DND-41 (cell line): ENCODE results near the gene PRRC2B.
"Not testable (repeated sequence)": the region's sequence is repeated elsewhere in the genome, so short reads cannot be mapped to it uniquely, and the experiment has no call there.

Experiments
- EZH2 ChIP-seq: IDR thresholded peaks from 3 replicates; pipeline ENCODE4 v1.6.1; 2012; ENCODE audit warnings: borderline replicate concordance, low read depth, mild to moderate bottlenecking, moderate library complexity, low read length, inconsistent platforms; ENCODE audit not compliant: severe bottlenecking
- TF ChIP-seq, protein P1 (sequence below): IDR thresholded peaks from 2 replicates; pipeline ENCODE4 v1.5.1; 2012; ENCODE audit warnings: borderline replicate concordance, low read length, moderate library complexity, mild to moderate bottlenecking; ENCODE audit not compliant: poor library complexity, severe bottlenecking; ENCODE audit errors: extremely low read depth

DNA sequence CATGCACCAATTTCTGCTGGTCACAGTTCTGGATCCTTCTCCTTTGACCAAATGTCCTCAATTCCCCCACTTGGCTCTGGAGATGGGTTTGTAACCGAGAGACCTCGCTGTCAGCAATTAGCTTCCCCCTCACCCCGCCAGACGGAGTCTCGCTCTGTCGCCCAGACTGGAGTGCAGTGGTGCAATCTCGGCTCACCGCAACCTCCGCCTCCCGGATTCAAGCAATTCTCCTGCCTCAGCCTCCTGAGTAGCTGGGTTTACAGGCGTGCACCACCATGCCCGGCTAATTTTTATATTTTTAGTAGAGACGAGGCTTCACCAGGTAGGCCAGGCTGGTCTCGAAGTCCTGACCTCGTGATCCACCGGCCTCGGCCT lies 21.3 kb upstream of the PRRC2B start:
- TF ChIP-seq, protein P1, sequence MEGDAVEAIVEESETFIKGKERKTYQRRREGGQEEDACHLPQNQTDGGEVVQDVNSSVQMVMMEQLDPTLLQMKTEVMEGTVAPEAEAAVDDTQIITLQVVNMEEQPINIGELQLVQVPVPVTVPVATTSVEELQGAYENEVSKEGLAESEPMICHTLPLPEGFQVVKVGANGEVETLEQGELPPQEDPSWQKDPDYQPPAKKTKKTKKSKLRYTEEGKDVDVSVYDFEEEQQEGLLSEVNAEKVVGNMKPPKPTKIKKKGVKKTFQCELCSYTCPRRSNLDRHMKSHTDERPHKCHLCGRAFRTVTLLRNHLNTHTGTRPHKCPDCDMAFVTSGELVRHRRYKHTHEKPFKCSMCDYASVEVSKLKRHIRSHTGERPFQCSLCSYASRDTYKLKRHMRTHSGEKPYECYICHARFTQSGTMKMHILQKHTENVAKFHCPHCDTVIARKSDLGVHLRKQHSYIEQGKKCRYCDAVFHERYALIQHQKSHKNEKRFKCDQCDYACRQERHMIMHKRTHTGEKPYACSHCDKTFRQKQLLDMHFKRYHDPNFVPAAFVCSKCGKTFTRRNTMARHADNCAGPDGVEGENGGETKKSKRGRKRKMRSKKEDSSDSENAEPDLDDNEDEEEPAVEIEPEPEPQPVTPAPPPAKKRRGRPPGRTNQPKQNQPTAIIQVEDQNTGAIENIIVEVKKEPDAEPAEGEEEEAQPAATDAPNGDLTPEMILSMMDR = not testable (repeated sequence)
- TF ChIP-seq EZH2 = not testable (repeated sequence)
